Measurements from ENCODE around the gene PORCN. TPM values are rescaled to one million over a fixed set of nuclear protein-coding genes. Genes with fewer than 3 reads are reported as not detected.

The PORCN gene
- total RNA-seq, result 10 to 100 TPM in 3 of 4 donors, 1 to 10 TPM in 1; 8.4 to 16.9 (median 14.1) TPM

- no peak for DNase-seq (ENCODE audit: low spot score)
- TF ChIP-seq CTCF (IDR thresholded peaks at IDR 0.05), result no peak
- ATAC-seq (ENCODE audit: low FRiP score), result peak; percentile 92
These were observed at the start of gene PORCN for GRCh38 chrX:48508400-48509244. Gene PORCN (plus strand): TSS chrX:48508992. CDS start chrX:48509821, 829 bp downstream.

- TF ChIP-seq CTCF (IDR thresholded peaks at IDR 0.05), result no peak
- no peak for ATAC-seq (ENCODE audit: low FRiP score)
- no peak for DNase-seq (ENCODE audit: low spot score)
These were observed 49.3 kb upstream of the PORCN start for GRCh38 chrX:48459483-48459882.

- DNase-seq (ENCODE audit: low spot score) (no peak), ATAC-seq (ENCODE audit: low FRiP score) (no peak)
- no peak for TF ChIP-seq CTCF (IDR thresholded peaks at IDR 0.05)
These were observed 48.8 kb upstream of the PORCN start for GRCh38 chrX:48460031-48460430.

- TF ChIP-seq CTCF (IDR thresholded peaks at IDR 0.05), result no peak
- DNase-seq (ENCODE audit: low spot score) (no peak), ATAC-seq (ENCODE audit: low FRiP score) (no peak)
These were observed 48.2 kb upstream of the PORCN start for GRCh38 chrX:48460606-48461005.

- DNase-seq (ENCODE audit: low spot score) (no peak), ATAC-seq (ENCODE audit: low FRiP score) (no peak)
- TF ChIP-seq CTCF (IDR thresholded peaks at IDR 0.05), result no peak
These were observed 47.0 kb upstream of the PORCN start for GRCh38 chrX:48461830-48462229.

- ATAC-seq (ENCODE audit: low FRiP score) (no peak), DNase-seq (ENCODE audit: low spot score) (no peak)
- no peak for TF ChIP-seq CTCF (IDR thresholded peaks at IDR 0.05)
These were observed 43.4 kb upstream of the PORCN start for GRCh38 chrX:48465336-48465933.

- DNase-seq (ENCODE audit: low spot score) (no peak), ATAC-seq (ENCODE audit: low FRiP score) (no peak)
- no peak for TF ChIP-seq CTCF (IDR thresholded peaks at IDR 0.05)
These were observed 42.1 kb upstream of the PORCN start for GRCh38 chrX:48466696-48467095.
